Adipocyte (in vitro differentiated cells): ENCODE results near the gene SIRPB1.
"Not testable (repeated sequence)": the region's sequence is repeated elsewhere in the genome, so short reads cannot be mapped to it uniquely, and the experiment has no call there.

Source experiments
- DNase-seq: peaks from one replicate; pipeline ENCODE4 v3.0.0-alpha.2; 2015; ENCODE audit warnings: low read depth
- H3K27me3 ChIP-seq: replicated peaks from 2 replicates; pipeline ENCODE4 v1.7.0; 2013; ENCODE audit warnings: mild to moderate bottlenecking, low read length, moderate library complexity; ENCODE audit not compliant: control insufficient read depth, insufficient read depth
- H3K36me3 ChIP-seq: 2 replicates; pipeline ENCODE4 v1.7.0; 2013; ENCODE audit warnings: low read length, mild to moderate bottlenecking, moderate library complexity; ENCODE audit not compliant: control insufficient read depth, insufficient read depth, severe bottlenecking
- H3K4me1 ChIP-seq: 2 replicates; pipeline ENCODE4 v1.7.0; 2013; ENCODE audit warnings: mild to moderate bottlenecking, low read length, moderate library complexity; ENCODE audit not compliant: control insufficient read depth, insufficient read depth
- H3K4me3 ChIP-seq: 2 replicates; pipeline ENCODE4 v1.7.0; 2013; ENCODE audit warnings: mild to moderate bottlenecking, low read length, moderate library complexity
- H3K9ac ChIP-seq: 2 replicates; pipeline ENCODE4 v1.7.0; 2013; ENCODE audit warnings: mild to moderate bottlenecking, low read length, moderate library complexity
- H3K9me3 ChIP-seq: 2 replicates; pipeline ENCODE4 v1.7.0; 2013; ENCODE audit warnings: mild to moderate bottlenecking, low read length, moderate library complexity; ENCODE audit not compliant: control insufficient read depth

The SIRPB1 gene

DNA sequence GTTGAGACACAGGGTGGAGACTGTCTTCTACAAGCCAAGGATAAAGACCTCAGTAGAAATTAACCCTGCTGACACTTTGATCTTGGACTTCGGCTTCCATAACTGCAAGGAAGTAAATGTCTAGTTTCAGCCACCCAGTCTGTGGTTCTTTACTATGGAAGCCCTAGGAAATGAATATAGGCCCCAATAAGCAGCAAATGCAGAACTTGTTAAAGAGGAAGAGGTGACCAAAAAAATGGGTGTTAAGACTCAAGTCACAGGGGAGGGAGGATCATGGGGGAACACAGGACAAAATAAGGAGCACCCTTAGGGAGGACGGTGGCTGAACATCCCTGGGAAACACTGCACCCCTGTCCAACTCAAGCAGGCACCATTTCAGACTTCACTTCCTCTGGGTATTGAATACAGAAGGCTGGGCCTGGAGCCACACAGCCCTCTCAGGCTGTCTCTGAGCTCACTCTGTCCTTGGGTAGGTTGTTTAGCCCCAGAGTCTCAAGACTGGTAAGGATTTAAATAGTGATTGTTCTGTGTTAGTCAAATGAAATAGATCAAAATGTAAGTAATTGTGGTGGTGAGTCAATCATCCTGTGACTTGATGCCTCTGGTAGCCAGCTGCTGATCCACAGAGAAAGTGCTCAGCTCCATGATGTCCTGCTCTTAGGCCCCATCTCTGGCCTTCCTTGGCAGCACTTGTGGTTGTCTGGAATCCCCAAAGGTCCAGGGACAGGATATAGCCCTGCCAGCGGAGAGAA, 31.9 kb downstream of the SIRPB1 start:
- peaks cover 8% of the 10 kb centered on the region for H3K4me1 ChIP-seq
- H3K9me3 ChIP-seq = no peaks in the 10 kb centered on the region
- no peaks in the 10 kb centered on the region for H3K27me3 ChIP-seq
- H3K36me3 ChIP-seq = no peaks in the 10 kb centered on the region
- H3K4me3 ChIP-seq = no peak overlapping the region
- no peak overlapping the region for H3K9ac ChIP-seq
- no peak for DNase-seq

GRCh38 chr20:1579488-1579887, 40.3 kb downstream of the SIRPB1 start:
- H3K4me3 ChIP-seq = no peak overlapping the region
- no peak for DNase-seq
- H3K9ac ChIP-seq = no peak overlapping the region
- no peaks in the 10 kb centered on the region for H3K27me3 ChIP-seq
- no peaks in the 10 kb centered on the region for H3K36me3 ChIP-seq
- peaks cover 11% of the 10 kb centered on the region for H3K4me1 ChIP-seq
- H3K9me3 ChIP-seq = no peaks in the 10 kb centered on the region

DNA sequence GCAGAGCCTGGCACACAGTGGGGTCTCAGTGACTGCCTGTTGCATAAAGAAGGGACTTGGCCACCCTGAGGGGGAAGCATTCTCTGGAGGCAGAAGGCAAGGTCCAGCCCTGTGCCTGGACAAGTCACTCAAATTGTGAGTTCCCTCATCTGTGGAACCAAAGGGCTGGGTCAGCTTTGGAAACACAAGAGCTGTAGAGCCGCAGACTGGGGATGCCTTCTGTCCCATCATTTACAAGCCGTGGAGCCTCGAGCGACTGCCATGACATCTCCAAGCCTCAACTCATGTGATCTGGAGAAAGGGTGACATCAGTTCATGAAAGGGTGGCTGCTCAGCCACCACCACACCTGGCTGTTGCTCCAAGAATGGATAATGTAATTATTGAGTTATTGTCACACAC, 41.9 kb downstream of the SIRPB1 start:
- Histone ChIP-seq H3K4me3 (no peak overlapping the region), H3K36me3 (no peaks in the 10 kb centered on the region), H3K27me3 (no peaks in the 10 kb centered on the region), H3K9me3 (no peaks in the 10 kb centered on the region), H3K9ac (no peak overlapping the region), H3K4me1 (peaks cover 11% of the 10 kb centered on the region)
- no peak for DNase-seq

DNA sequence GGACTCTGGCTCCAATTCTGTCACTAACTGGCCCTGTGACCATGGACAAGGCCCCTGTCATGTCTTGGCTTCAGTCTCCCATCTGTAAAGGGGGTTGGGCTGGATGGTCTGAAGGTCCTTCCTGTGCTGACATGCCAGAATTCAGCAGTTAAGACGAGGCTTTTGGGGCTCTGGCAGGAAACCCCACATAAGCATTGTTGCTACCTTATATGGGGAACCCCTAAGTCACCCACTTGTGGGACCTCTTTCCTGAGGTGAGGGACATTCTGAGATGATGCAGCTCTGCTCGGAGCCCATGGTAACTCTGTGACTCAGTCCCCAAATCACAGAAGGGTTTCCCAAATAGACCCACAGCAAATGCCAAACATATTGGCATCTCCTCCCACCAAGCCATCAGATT, 42.5 kb downstream of the SIRPB1 start:
- not testable (repeated sequence) for DNase-seq, H3K9me3 ChIP-seq, H3K9ac ChIP-seq, H3K27me3 ChIP-seq, H3K4me3 ChIP-seq, H3K36me3 ChIP-seq
- peaks cover 11% of the 10 kb centered on the region for H3K4me1 ChIP-seq

- H3K36me3 ChIP-seq = no peaks in the 10 kb centered on the region
- DNase-seq = no peak
- H3K4me3 ChIP-seq = no peak overlapping the region
- H3K9ac ChIP-seq = no peak overlapping the region
- H3K27me3 ChIP-seq = no peaks in the 10 kb centered on the region
- H3K9me3 ChIP-seq = no peaks in the 10 kb centered on the region
- peaks cover 11% of the 10 kb centered on the region for H3K4me1 ChIP-seq
Observed at GRCh38 chr20:1576641-1577040, 43.2 kb downstream of the SIRPB1 start.

GRCh38 chr20:1576003-1576402, 43.8 kb downstream of the SIRPB1 start:
- not testable (repeated sequence) for H3K27me3 ChIP-seq, H3K9me3 ChIP-seq, DNase-seq, H3K9ac ChIP-seq, H3K4me3 ChIP-seq, H3K36me3 ChIP-seq
- peaks cover 11% of the 10 kb centered on the region for H3K4me1 ChIP-seq

- H3K36me3 ChIP-seq, H3K4me3 ChIP-seq, H3K27me3 ChIP-seq, H3K9ac ChIP-seq, H3K9me3 ChIP-seq, DNase-seq: not testable (repeated sequence)
- peaks cover 19% of the 10 kb centered on the region for H3K4me1 ChIP-seq
Observed at GRCh38 chr20:1571583-1571982, 48.2 kb downstream of the SIRPB1 start.
